PC-9 (cell line): ENCODE data around the gene TSPEAR.

Experiments
- CTCF ChIP-seq: fragments of 200-600 bp; sonication (generic); conservative IDR thresholded peaks from 2 replicates; pipeline ENCODE4 v1.6.1; 2017; ENCODE audit warnings: mixed run types, antibody characterized with exemption, mild to moderate bottlenecking, moderate library complexity
- EZH2 ChIP-seq: fragments of 200-600 bp; sonication (generic); IDR thresholded peaks from 2 replicates; pipeline ENCODE4 v1.8.0; 2017; ENCODE audit warnings: antibody characterized with exemption, low read depth

GRCh38 chr21:44530903-44531605 is 180.3 kb downstream of the TSPEAR start:
- TF ChIP-seq CTCF (no peak), EZH2 (no peak)
